BJ (cell line): ENCODE measurements around the gene RASGRP2. TPM values are rescaled to one million over a fixed set of nuclear protein-coding genes. Genes with fewer than 3 reads are reported as not detected.

Experiments used
- CTCF ChIA-PET: fragments of 350-600 bp; formaldehyde crosslinking; extraction: SDS; loops from one replicate; lab custom pipeline; 2021; ENCODE audit warnings: antibody characterized with exemption, inconsistent platforms; lab: Yijun Ruan, JAX
- POLR2A ChIA-PET: fragments of 300-600 bp; sonication (Branson Sonifier 250); formaldehyde crosslinking; extraction: SDS; loops from one replicate; lab custom pipeline; 2021; ENCODE audit warnings: antibody characterized with exemption; lab: Charles Lee
- DNase-seq: peaks from one replicate; pipeline ENCODE4 v3.0.0-alpha.2; 2011; ENCODE audit warnings: low read depth
- H3K27me3 ChIP-seq: 2 replicates; pipeline ENCODE4 v1.6.0; 2011; ENCODE audit warnings: low read length; ENCODE audit not compliant: control insufficient read depth, insufficient read depth
- H3K36me3 ChIP-seq: 2 replicates; pipeline ENCODE4 v1.5.1; 2011; ENCODE audit warnings: low read length; ENCODE audit not compliant: control insufficient read depth, insufficient read depth
- H3K4me3 ChIP-seq: 2 replicates; pipeline ENCODE4 v1.5.1; 2011; ENCODE audit warnings: low read depth, mild to moderate bottlenecking, control low read depth, low read length
- polyA plus RNA-seq: library from polyadenylated mRNA; depleted of rRNA; stranded (reverse); fragments of >200 nt; gene quantifications from 2 replicates; pipeline ENCODE4 v1.2.3, GENCODE V29; 2011
- TF ChIP-seq, protein P1 (sequence below): IDR thresholded peaks from 2 replicates; pipeline ENCODE4 v1.5.1; 2011; ENCODE audit warnings: low read depth, mild to moderate bottlenecking, control low read depth, inconsistent platforms, low read length, moderate library complexity; ENCODE audit not compliant: insufficient read depth

Gene RASGRP2
- polyA plus RNA-seq, 1 experiment = 5.3 TPM

GRCh38 chr11:64759131-64759721 lies 15.3 kb upstream of the RASGRP2 start:
- DNase-seq = no peak
- no peaks in the 10 kb centered on the region for H3K27me3 ChIP-seq
- H3K4me3 ChIP-seq = no peak overlapping the region
- ChIA-PET POLR2A (interaction anchor here (0.7 kb wide), 1 partner anchor 97 kb away, joined by 3 read pairs; no protein-coding TSS in a partner anchor), CTCF (interaction anchor here (0.7 to 3.2 kb wide), 5 partner anchors 9 to 71 kb away, joined by 3 to 10 read pairs (median 3); partner anchors contain the start of gene RASGRP2)
- peaks cover 18% of the 10 kb centered on the region for H3K36me3 ChIP-seq
- TF ChIP-seq, protein P1, sequence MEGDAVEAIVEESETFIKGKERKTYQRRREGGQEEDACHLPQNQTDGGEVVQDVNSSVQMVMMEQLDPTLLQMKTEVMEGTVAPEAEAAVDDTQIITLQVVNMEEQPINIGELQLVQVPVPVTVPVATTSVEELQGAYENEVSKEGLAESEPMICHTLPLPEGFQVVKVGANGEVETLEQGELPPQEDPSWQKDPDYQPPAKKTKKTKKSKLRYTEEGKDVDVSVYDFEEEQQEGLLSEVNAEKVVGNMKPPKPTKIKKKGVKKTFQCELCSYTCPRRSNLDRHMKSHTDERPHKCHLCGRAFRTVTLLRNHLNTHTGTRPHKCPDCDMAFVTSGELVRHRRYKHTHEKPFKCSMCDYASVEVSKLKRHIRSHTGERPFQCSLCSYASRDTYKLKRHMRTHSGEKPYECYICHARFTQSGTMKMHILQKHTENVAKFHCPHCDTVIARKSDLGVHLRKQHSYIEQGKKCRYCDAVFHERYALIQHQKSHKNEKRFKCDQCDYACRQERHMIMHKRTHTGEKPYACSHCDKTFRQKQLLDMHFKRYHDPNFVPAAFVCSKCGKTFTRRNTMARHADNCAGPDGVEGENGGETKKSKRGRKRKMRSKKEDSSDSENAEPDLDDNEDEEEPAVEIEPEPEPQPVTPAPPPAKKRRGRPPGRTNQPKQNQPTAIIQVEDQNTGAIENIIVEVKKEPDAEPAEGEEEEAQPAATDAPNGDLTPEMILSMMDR = no peak

GRCh38 chr11:64758330-64759079 lies 14.6 kb upstream of the RASGRP2 start:
- H3K27me3 ChIP-seq = no peaks in the 10 kb centered on the region
- H3K36me3 ChIP-seq = peaks cover 11% of the 10 kb centered on the region
- no peak for DNase-seq
- no peak overlapping the region for H3K4me3 ChIP-seq
- ChIA-PET CTCF (interaction anchor here (2.6 to 3.2 kb wide), 2 partner anchors 10 to 15 kb away, joined by 9 to 10 read pairs; partner anchors contain the start of gene RASGRP2), POLR2A (no interaction called here)
- TF ChIP-seq, protein P1 = no peak

- H3K4me3 ChIP-seq = no peak overlapping the region
- no peak for DNase-seq
- H3K36me3 ChIP-seq = peaks cover 5% of the 10 kb centered on the region
- no peaks in the 10 kb centered on the region for H3K27me3 ChIP-seq
- POLR2A ChIA-PET = interaction anchor here (0.6 kb wide), 1 partner anchor 1902 kb away, joined by 5 read pairs; no protein-coding TSS in a partner anchor
- TF ChIP-seq, protein P1 = no peak
- CTCF ChIA-PET = interaction anchor here (0.6 to 3.2 kb wide), 3 partner anchors 10 to 73 kb away, joined by 3 to 10 read pairs (median 9); partner anchors contain the start of gene RASGRP2
These were observed 13.8 kb upstream of the RASGRP2 start for GRCh38 chr11:64757549-64758329.

DNA sequence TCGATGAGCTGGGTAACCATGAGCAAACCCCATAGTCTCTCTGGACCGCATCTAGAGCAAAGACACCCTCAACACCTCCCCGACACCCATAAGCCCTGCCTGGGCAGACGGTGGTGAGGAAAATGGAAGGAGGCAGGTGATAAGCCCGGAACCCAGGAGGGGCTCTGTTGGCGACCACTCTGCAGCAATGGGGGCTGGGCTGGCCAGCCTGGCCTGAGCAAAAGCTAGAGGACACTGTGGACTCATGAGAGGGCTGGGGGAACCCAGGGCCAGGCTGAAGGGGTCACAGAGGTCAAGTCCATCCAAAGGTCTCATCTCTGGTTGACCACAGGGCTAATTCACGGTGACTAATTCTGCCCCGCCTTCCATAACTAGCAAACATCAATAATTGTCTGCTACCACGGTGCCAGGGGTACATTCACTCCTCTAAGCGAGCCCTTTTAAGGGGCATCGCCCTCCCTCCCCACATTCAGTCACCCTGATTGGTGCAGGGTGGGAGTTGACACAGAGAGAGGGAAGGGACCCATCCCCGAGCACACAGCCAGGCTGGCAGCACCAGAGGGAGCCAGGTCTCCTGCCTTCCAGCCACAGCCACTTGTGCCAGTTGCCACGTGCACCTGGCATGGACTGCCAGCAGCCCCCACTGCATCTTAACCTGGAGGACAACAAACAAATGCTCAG lies 11.9 kb upstream of the RASGRP2 start:
- H3K36me3 ChIP-seq = no peaks in the 10 kb centered on the region
- DNase-seq = no peak
- TF ChIP-seq, protein P1 = no peak
- ChIA-PET POLR2A (no interaction called here), CTCF (interaction anchor here (2.0 kb wide), 1 partner anchor 12 kb away, joined by 5 read pairs; no protein-coding TSS in a partner anchor)
- no peaks in the 10 kb centered on the region for H3K27me3 ChIP-seq
- H3K4me3 ChIP-seq = no peak overlapping the region
